ENCODE data around the gene FAH.

FAH gene

DNA sequence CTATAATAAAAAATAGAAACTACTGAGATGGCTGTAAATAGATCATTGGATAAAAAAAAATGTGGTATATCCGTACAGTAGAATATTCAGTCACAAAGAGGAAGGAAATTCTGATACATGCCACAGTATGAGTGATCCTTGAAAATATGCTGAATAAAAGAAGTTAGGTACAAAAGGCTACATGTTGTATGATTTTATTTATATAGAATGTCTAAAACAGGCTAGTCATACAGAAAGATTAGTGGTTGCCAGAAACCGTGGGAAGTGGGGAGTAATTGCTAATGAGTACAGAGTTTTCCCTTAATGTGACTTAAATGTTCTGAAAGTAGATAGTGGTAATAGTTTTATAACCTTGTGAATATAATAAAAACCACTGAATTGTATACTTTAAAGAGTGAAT lies 24.9 kb upstream of the FAH start:
- no peak overlapping the region for H3K27ac ChIP-seq
- TF ChIP-seq ZFX (IDR thresholded peaks at IDR 0.05; ENCODE audit: borderline replicate concordance) = no peak
- TF ChIP-seq, protein P1, sequence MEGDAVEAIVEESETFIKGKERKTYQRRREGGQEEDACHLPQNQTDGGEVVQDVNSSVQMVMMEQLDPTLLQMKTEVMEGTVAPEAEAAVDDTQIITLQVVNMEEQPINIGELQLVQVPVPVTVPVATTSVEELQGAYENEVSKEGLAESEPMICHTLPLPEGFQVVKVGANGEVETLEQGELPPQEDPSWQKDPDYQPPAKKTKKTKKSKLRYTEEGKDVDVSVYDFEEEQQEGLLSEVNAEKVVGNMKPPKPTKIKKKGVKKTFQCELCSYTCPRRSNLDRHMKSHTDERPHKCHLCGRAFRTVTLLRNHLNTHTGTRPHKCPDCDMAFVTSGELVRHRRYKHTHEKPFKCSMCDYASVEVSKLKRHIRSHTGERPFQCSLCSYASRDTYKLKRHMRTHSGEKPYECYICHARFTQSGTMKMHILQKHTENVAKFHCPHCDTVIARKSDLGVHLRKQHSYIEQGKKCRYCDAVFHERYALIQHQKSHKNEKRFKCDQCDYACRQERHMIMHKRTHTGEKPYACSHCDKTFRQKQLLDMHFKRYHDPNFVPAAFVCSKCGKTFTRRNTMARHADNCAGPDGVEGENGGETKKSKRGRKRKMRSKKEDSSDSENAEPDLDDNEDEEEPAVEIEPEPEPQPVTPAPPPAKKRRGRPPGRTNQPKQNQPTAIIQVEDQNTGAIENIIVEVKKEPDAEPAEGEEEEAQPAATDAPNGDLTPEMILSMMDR (IDR thresholded peaks at IDR 0.05) = no peak

GRCh38 chr15:80132382-80132781 lies 20.4 kb upstream of the FAH start:
- H3K27ac ChIP-seq = no peak overlapping the region
- no peak for TF ChIP-seq ZFX (IDR thresholded peaks at IDR 0.05; ENCODE audit: borderline replicate concordance)
- TF ChIP-seq, protein P1 (IDR thresholded peaks at IDR 0.05) = no peak

DNA sequence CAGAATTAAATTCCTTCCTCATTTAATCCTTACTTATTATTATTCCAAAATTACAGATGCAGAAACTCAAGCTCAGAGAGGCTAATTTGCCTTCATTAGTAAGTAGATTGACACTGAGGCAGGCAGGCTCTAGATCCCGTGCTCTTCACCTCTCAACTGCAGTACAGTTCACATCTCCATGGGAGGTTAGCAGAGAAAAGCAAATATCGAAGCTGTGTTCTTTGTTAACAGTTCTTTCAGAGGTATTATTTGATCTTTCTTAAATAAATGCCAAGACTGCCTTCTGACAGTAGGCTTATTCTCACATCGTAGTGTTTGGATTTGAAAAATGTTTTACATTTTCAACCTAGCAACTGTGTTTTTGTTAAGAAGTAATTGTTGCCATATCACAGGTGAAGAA lies 15.9 kb upstream of the FAH start:
- H3K27ac ChIP-seq = no peak overlapping the region
- no peak for TF ChIP-seq ZFX (IDR thresholded peaks at IDR 0.05; ENCODE audit: borderline replicate concordance)
- TF ChIP-seq, protein P1 (IDR thresholded peaks at IDR 0.05) = no peak

- no peak overlapping the region for H3K27ac ChIP-seq
These were observed 13.8 kb upstream of the FAH start for GRCh38 chr15:80138961-80139360.

GRCh38 chr15:80140909-80141308 lies 11.9 kb upstream of the FAH start:
- TF ChIP-seq, protein P1 (IDR thresholded peaks at IDR 0.05) = no peak
- no peak for TF ChIP-seq ZFX (IDR thresholded peaks at IDR 0.05; ENCODE audit: borderline replicate concordance)
- H3K27ac ChIP-seq = no peak overlapping the region

More at GRCh38 chr15:80138961-80139360, 13.8 kb upstream of the FAH start:
- TF ChIP-seq, protein P1 (IDR thresholded peaks at IDR 0.05) = no peak
- no peak for TF ChIP-seq ZFX (IDR thresholded peaks at IDR 0.05; ENCODE audit: borderline replicate concordance)

- H3K27ac ChIP-seq = no peak overlapping the region
- TF ChIP-seq ZFX (IDR thresholded peaks at IDR 0.05; ENCODE audit: borderline replicate concordance) = no peak
- TF ChIP-seq, protein P1 (IDR thresholded peaks at IDR 0.05) = no peak
These were observed 10.7 kb upstream of the FAH start for GRCh38 chr15:80141916-80142598.

DNA sequence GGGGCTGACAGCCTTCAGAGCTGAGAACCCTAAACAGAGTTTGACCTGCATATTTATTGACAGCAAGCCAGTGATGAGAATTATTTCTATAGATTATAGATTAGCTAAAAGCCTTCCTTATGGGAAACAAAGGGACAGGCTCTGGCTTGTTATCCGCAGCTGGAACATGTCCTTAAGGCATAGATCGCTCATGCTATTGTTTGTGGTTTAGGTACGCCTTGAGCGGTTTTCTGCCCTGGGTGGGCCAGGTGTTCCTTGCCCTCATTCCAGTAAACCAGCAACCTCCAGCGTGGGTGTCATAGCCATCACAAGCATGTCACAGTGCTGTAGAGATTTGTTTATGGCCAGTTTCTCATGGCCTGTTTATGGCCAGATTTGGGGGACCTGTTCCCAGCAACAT lies 10.2 kb upstream of the FAH start:
- TF ChIP-seq, protein P1 (IDR thresholded peaks at IDR 0.05) = no peak
- no peak for TF ChIP-seq ZFX (IDR thresholded peaks at IDR 0.05; ENCODE audit: borderline replicate concordance)
- H3K27ac ChIP-seq = no peak overlapping the region

All from 22Rv1 (cell line).